B cell (primary cell): Measurements from ENCODE around the gene CDNF. TPM values are rescaled to one million over a fixed set of nuclear protein-coding genes. Genes with fewer than 3 reads are reported as not detected.

Experiments used
- ATAC-seq: fragments of 200-7000 bp; cut with Tn5 transposase; one replicate; pipeline ENCODE4 v1.10.0; 2021; ENCODE audit warnings: low read depth, mild to moderate bottlenecking, moderate number of reproducible peaks, moderate library complexity
- CTCF ChIA-PET: fragments of 350-600 bp; sonication (Branson Sonifier 250); formaldehyde crosslinking; loops from one replicate; lab custom pipeline; 2021; ENCODE audit warnings: antibody characterized with exemption, inconsistent platforms; lab: Charles Lee
- POLR2A ChIA-PET: fragments of 350-600 bp; sonication (Branson Sonifier 250); formaldehyde crosslinking; loops from one replicate; lab custom pipeline; 2021; ENCODE audit warnings: antibody characterized with exemption; lab: Charles Lee
- DNase-seq: peaks from one replicate; pipeline ENCODE4 v3.0.0; 2013
- H2AFZ ChIP-seq: 2 replicates; pipeline ENCODE4 v1.6.1; 2012; ENCODE audit warnings: mild to moderate bottlenecking, low read depth, low read length; ENCODE audit not compliant: insufficient read depth, poor library complexity, severe bottlenecking
- H3K27ac ChIP-seq, 2 donors: 1 replicate in 1 of 2; 2 replicates in 1 of 2; pipeline ENCODE4 v1.5.1; 2012 to 2013; ENCODE audit warnings: low read length in 2 of 2, mild to moderate bottlenecking in 2 of 2, moderate library complexity in 1 of 2
- H3K27me3 ChIP-seq, 4 experiments: fragments of 200-600 bp in 1 of 4; sonication (generic) in 1 of 4; replicated peaks in 1 of 4; 1 replicate in 2 of 4; 2 replicates in 2 of 4; pipeline versions ENCODE4 v1.6.1 to v1.7.0; 2013 to 2016; ENCODE audit warnings: low read length in 3 of 4, mild to moderate bottlenecking in 2 of 4, mixed read lengths in 1 of 4, moderate library complexity in 1 of 4; ENCODE audit not compliant: insufficient read depth in 4 of 4, control insufficient read depth in 3 of 4; ENCODE audit errors: control extremely low read depth in 1 of 4
- H3K36me3 ChIP-seq, 2 experiments: replicated peaks in 1 of 2; 1 replicate in 1 of 2; 2 replicates in 1 of 2; pipeline versions ENCODE4 v1.6.1 to v1.7.1; 2013; ENCODE audit warnings: low read length in 1 of 2; ENCODE audit not compliant: insufficient read depth in 2 of 2, control insufficient read depth in 1 of 2; ENCODE audit errors: control extremely low read depth in 1 of 2, extremely low read depth in 1 of 2
- H3K4me1 ChIP-seq, 2 donors: fragments of 200-600 bp in 1 of 2; sonication (generic) in 1 of 2; 1 replicate in 1 of 2; 2 replicates in 1 of 2; pipeline versions ENCODE4 v1.5.1 to v1.6.1; 2013 to 2017; ENCODE audit warnings: low read length in 2 of 2; ENCODE audit not compliant: control insufficient read depth in 2 of 2, insufficient read depth in 2 of 2
- H3K4me2 ChIP-seq: replicated peaks from 2 replicates; pipeline ENCODE3; 2012; ENCODE audit warnings: mild to moderate bottlenecking, low read depth, low read length; ENCODE audit not compliant: poor library complexity, severe bottlenecking
- H3K4me3 ChIP-seq, 5 experiments: fragments of 200-600 bp in 1 of 5; sonication (generic) in 1 of 5; 1 replicate in 3 of 5; 2 replicates in 2 of 5; pipeline versions ENCODE4 v1.5.1 to v1.7.0; 2011 to 2016; ENCODE audit warnings: low read length in 4 of 5, mild to moderate bottlenecking in 4 of 5, low read depth in 2 of 5, control low read depth in 1 of 5, moderate library complexity in 1 of 5; ENCODE audit not compliant: insufficient read depth in 1 of 5; ENCODE audit errors: control extremely low read depth in 1 of 5, extremely low read depth in 1 of 5
- H3K79me2 ChIP-seq: fragments of 200-600 bp; sonication (generic); one replicate; pipeline ENCODE4 v1.6.0; 2016; ENCODE audit warnings: low read length; ENCODE audit not compliant: control insufficient read depth, insufficient read depth
- H3K9ac ChIP-seq: fragments of 200-600 bp; sonication (generic); 2 replicates; pipeline ENCODE4 v1.6.1; 2017; ENCODE audit warnings: mild to moderate bottlenecking, low read length, moderate library complexity
- H3K9me3 ChIP-seq, 3 donors: one replicate each; pipeline versions ENCODE4 v1.6.1 to v1.7.1; 2013; ENCODE audit warnings: low read length in 2 of 3; ENCODE audit not compliant: control insufficient read depth in 2 of 3, insufficient read depth in 1 of 3; ENCODE audit errors: control extremely low read depth in 1 of 3
- H4K20me1 ChIP-seq: 2 replicates; pipeline ENCODE4 v1.6.0; 2012; ENCODE audit warnings: mild to moderate bottlenecking, low read length; ENCODE audit not compliant: insufficient read depth, control insufficient read depth, poor library complexity, severe bottlenecking
- H3K27ac Mint-ChIP-seq: one replicate; pipeline ENCODE4 v1.8.0; 2021; ENCODE audit warnings: mixed read lengths
- H3K27me3 Mint-ChIP-seq: one replicate; pipeline ENCODE4 v1.8.0; 2021; ENCODE audit warnings: mixed read lengths
- H3K4me1 Mint-ChIP-seq: one replicate; pipeline ENCODE4 v1.8.0; 2021; ENCODE audit warnings: mixed read lengths
- H3K4me3 Mint-ChIP-seq: one replicate; pipeline ENCODE4 v1.8.0; 2021; ENCODE audit warnings: mixed read lengths
- H3K9me3 Mint-ChIP-seq: one replicate; pipeline ENCODE4 v1.8.0; 2022; ENCODE audit warnings: mixed read lengths; ENCODE audit not compliant: insufficient read depth
- CTCF ChIP-seq: fragments of 200-600 bp; IDR thresholded peaks from one replicate; pipeline ENCODE4 v1.8.0; 2022; ENCODE audit warnings: antibody characterized with exemption, mild to moderate bottlenecking
- EZH2 ChIP-seq: IDR thresholded peaks from 2 replicates; pipeline ENCODE4 v1.6.1; 2012; ENCODE audit warnings: borderline replicate concordance, low read depth, mild to moderate bottlenecking, moderate library complexity, low read length; ENCODE audit not compliant: insufficient read depth, poor library complexity, severe bottlenecking
- WGBS: methylation state at CpG from one replicate; pipeline ENCODE4 v1.1.5; 2013; ENCODE audit warnings: missing lambda C conversion rate; ENCODE audit not compliant: insufficient coverage; 5-methylcytosine and 5-hydroxymethylcytosine counted together
- intact Hi-C: fragments of 100-400 bp; cut with micrococcal nuclease; formaldehyde crosslinking; loops from one replicate; pipeline ENCODE4 v1.10.0; 2022
- polyA plus RNA-seq: library from polyadenylated mRNA; depleted of rRNA; stranded (reverse); fragments of >200 nt; gene quantifications from 2 replicates; pipeline ENCODE4 v1.2.3, GENCODE V29; 2012
- total RNA-seq, 2 donors: library from RNA; stranded (reverse); fragments of 120-200 nt in 1 of 2; gene quantifications; 1 replicate in 1 of 2; 2 replicates in 1 of 2; pipeline versions ENCODE4 v1.2.3 to v1.2.4, GENCODE V29; 2013 to 2022

CDNF gene
- total and polyA plus RNA-seq, 2 donors (not counting 1 experiment from before 2014, with no cell fraction given), result 1.4 to 1.8 TPM

DNA sequence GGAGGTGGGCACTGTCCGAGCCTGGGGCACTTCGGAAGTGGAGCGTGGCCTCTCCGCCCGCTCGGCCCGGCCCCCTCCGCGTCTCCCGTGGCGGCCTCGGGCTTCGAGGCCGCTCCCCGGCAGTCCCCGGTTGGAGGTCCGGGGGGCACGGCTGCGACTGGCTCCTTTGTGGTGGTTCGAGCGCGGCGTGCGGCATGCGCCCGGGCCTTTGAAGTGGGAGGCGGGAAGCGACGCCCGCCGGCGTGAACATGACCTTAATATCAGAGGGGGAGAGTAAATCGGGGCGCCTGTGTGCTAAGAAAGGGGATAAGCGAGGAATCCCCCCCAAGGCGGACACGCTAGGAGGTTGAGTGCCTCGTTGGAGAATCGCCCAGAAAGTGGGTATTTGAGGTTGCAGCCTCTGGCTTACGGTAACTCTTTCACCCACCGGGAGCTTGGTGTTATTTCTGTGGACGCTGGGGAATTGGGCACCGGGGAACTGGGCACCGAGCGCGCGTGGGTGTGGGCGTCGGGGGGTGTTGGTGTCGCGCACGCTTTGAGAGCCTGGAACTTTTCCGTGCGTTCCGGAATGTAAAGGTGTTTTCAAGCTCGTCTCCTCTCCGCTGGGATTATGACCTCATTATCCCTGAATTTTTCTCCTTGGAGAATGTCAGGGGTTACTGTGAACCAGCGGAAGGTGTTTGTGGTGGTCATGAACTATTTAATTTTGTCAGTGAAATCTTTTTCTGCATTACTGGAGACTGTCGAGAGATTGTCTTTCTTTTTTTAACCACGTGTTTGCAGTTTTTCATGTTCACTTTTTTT is 41.5 kb upstream of the CDNF start:
- Histone ChIP-seq H3K4me1 (peaks cover 17 to 23% of the 10 kb centered on the region in 2 donors), H3K36me3 (no peaks in the 10 kb centered on the region), H4K20me1 (no peaks in the 10 kb centered on the region), H3K79me2 (peaks cover 31% of the 10 kb centered on the region), H2AFZ (peak overlapping the region; percentile 99), H3K9me3 (no peaks in the 10 kb centered on the region), H3K27ac (peak overlapping the region in 1 of 2 donors; percentile 80), H3K4me3 (peak overlapping the region; percentile 11 to 98 (median 94)), H3K27me3 (peaks cover 0 to 6% (median 0%) of the 10 kb centered on the region in 4 experiments), H3K9ac (peak overlapping the region; percentile 95), H3K4me2 (peak overlapping the region; percentile 99)
- WGBS, result under 1% methylated on average over 52 of the region's 60 CpGs
- Mint-ChIP-seq H3K9me3 (no peaks in the 10 kb centered on the region), H3K4me3 (peak overlapping the region; percentile 96), H3K27me3 (no peaks in the 10 kb centered on the region), H3K27ac (peak overlapping the region; percentile 59), H3K4me1 (peaks cover 28% of the 10 kb centered on the region)
- no peak for TF ChIP-seq EZH2
- no peak for TF ChIP-seq CTCF
- POLR2A ChIA-PET, result interaction anchor here (0.8 to 1.7 kb wide), 3 partner anchors 42 to 80 kb away, joined by 4 to 10 read pairs (median 6); partner anchors contain the start of genes CDNF, DCLRE1C, HSPA14 and MEIG1
- DNase-seq (no peak), ATAC-seq (peak; percentile 1)
- intact Hi-C loops, result loop anchor here (5.0 kb wide), 2 partner anchors 127 to 288 kb away; partner anchors contain the start of gene NMT2
- CTCF ChIA-PET, result interaction anchor here (0.9 to 1.7 kb wide), 8 partner anchors 12 to 380 kb away, joined by 3 to 7 read pairs (median 4); partner anchors contain the start of genes CDNF, HSPA14, MEIG1 and MSANTD7
